WTC11 (cell line): ENCODE data around the gene CASKIN1. TPM values are rescaled to one million over a fixed set of nuclear protein-coding genes. Genes with fewer than 3 reads are reported as not detected.

ENCODE experiments used
- ATAC-seq: fragments of 200-7000 bp; cut with Tn5 transposase; 2 replicates; pipeline ENCODE4 v1.10.0; 2021; ENCODE audit warnings: mild to moderate bottlenecking, moderate library complexity
- CTCF ChIA-PET: fragments of 300-600 bp; sonication (Branson Sonifier 250); formaldehyde crosslinking; loops from one replicate; lab custom pipeline; 2021; ENCODE audit warnings: antibody characterized with exemption; lab: Charles Lee
- POLR2A ChIA-PET: fragments of 350-600 bp; sonication (Branson Sonifier 250); formaldehyde crosslinking; loops from one replicate; lab custom pipeline; 2021; ENCODE audit warnings: antibody characterized with exemption; lab: Charles Lee
- DNase-seq: peaks from one replicate; pipeline ENCODE4 v3.0.0; 2021; ENCODE audit warnings: low spot score
- H3K27ac Mint-ChIP-seq: 2 replicates; pipeline ENCODE4 v1.8.0; 2021; ENCODE audit warnings: mixed read lengths
- H3K27me3 Mint-ChIP-seq: 2 replicates; pipeline ENCODE4 v1.8.0; 2021; ENCODE audit warnings: low read depth, mild to moderate bottlenecking, moderate library complexity, mixed read lengths
- H3K36me3 Mint-ChIP-seq: 2 replicates; pipeline ENCODE4 v1.8.0; 2021; ENCODE audit warnings: mixed read lengths
- H3K4me1 Mint-ChIP-seq: 2 replicates; pipeline ENCODE4 v1.8.0; 2022; ENCODE audit warnings: mixed read lengths
- H3K4me3 Mint-ChIP-seq: 2 replicates; pipeline ENCODE4 v1.8.0; 2021; ENCODE audit warnings: mild to moderate bottlenecking, moderate library complexity, mixed read lengths
- H3K9me3 Mint-ChIP-seq: 2 replicates; pipeline ENCODE4 v1.8.0; 2021; ENCODE audit warnings: mixed read lengths
- CREM ChIP-seq: sonication (generic); formaldehyde crosslinking; IDR thresholded peaks from 2 replicates; pipeline ENCODE4 v1.8.1; 2022; ENCODE audit warnings: mild to moderate bottlenecking, missing genetic modification reagents, moderate library complexity
- FOXJ3 ChIP-seq: sonication (generic); formaldehyde crosslinking; IDR thresholded peaks from 2 replicates; pipeline ENCODE4 v1.9.0; 2021; ENCODE audit warnings: missing genetic modification reagents, mild to moderate bottlenecking, borderline replicate concordance
- GABPB1 ChIP-seq: sonication (generic); formaldehyde crosslinking; IDR thresholded peaks from 2 replicates; pipeline ENCODE4 v1.8.1; 2023; ENCODE audit warnings: mild to moderate bottlenecking, missing genetic modification reagents
- IRF2 ChIP-seq: sonication (generic); formaldehyde crosslinking; IDR thresholded peaks from 2 replicates; pipeline ENCODE4 v1.8.0; 2022; ENCODE audit warnings: low read depth, missing genetic modification reagents, borderline replicate concordance
- JAZF1 ChIP-seq: fragments of 250-450 bp; sonication (Bioruptor Pico); IDR thresholded peaks from 2 replicates; pipeline ENCODE4 v1.9.0; 2021; ENCODE audit warnings: moderate library complexity, mild to moderate bottlenecking, inconsistent platforms
- MYBL2 ChIP-seq: sonication (generic); formaldehyde crosslinking; IDR thresholded peaks from 2 replicates; pipeline ENCODE4 v1.8.1; 2023; ENCODE audit warnings: mild to moderate bottlenecking, moderate library complexity, missing genetic modification reagents
- NFYB ChIP-seq: sonication (generic); formaldehyde crosslinking; conservative IDR thresholded peaks from 2 replicates; pipeline ENCODE4 v1.8.0; 2022; ENCODE audit warnings: low read depth, missing genetic modification reagents
- SMAD3 ChIP-seq: sonication (generic); formaldehyde crosslinking; IDR thresholded peaks from 2 replicates; pipeline ENCODE4 v1.8.0; 2022; ENCODE audit warnings: missing genetic modification reagents, mild to moderate bottlenecking, borderline replicate concordance
- TCF7 ChIP-seq: sonication (generic); formaldehyde crosslinking; IDR thresholded peaks from 2 replicates; pipeline ENCODE4 v1.8.0; 2022; ENCODE audit warnings: mild to moderate bottlenecking, low read depth, missing genetic modification reagents, moderate library complexity
- TEAD1 ChIP-seq: sonication (generic); formaldehyde crosslinking; IDR thresholded peaks from 2 replicates; pipeline ENCODE4 v1.8.0; 2022; ENCODE audit warnings: mild to moderate bottlenecking, missing genetic modification reagents
- ZBTB21 ChIP-seq: sonication (generic); formaldehyde crosslinking; IDR thresholded peaks from 2 replicates; pipeline ENCODE4 v1.8.1; 2023; ENCODE audit warnings: mild to moderate bottlenecking, missing genetic modification reagents, borderline replicate concordance
- ZNF263 ChIP-seq: sonication (generic); formaldehyde crosslinking; IDR thresholded peaks from 2 replicates; pipeline ENCODE4 v1.8.1; 2022; ENCODE audit warnings: low read depth, mild to moderate bottlenecking, moderate library complexity, missing genetic modification reagents
- ZNF317 ChIP-seq: sonication (generic); formaldehyde crosslinking; IDR thresholded peaks from 2 replicates; pipeline ENCODE4 v1.8.1; 2023; ENCODE audit warnings: low read depth, mild to moderate bottlenecking, moderate library complexity, missing genetic modification reagents, borderline replicate concordance
- ZNF416 ChIP-seq: fragments of 250-450 bp; sonication (Bioruptor Pico); IDR thresholded peaks from 2 replicates; pipeline ENCODE4 v1.9.0; 2021; ENCODE audit warnings: mild to moderate bottlenecking, inconsistent platforms
- total RNA-seq: library from RNA; stranded (reverse); gene quantifications from 3 replicates; pipeline ENCODE4 v1.2.3, GENCODE V29; 2021
- TF ChIP-seq, protein P1 (sequence below): sonication (generic); formaldehyde crosslinking; conservative IDR thresholded peaks from 2 replicates; pipeline ENCODE4 v1.8.1; 2022; ENCODE audit warnings: mild to moderate bottlenecking, missing genetic modification reagents
- TF ChIP-seq, protein P2 (sequence below): fragments of 200-600 bp; IDR thresholded peaks from 2 replicates; pipeline ENCODE4 v1.8.0; 2022; ENCODE audit warnings: antibody characterized with exemption
- TF ChIP-seq, protein P3 (sequence below): sonication (generic); formaldehyde crosslinking; IDR thresholded peaks from 2 replicates; pipeline ENCODE4 v1.8.1; 2022; ENCODE audit warnings: mild to moderate bottlenecking, missing genetic modification reagents, moderate library complexity, borderline replicate concordance

The CASKIN1 gene
- total RNA-seq, 1 experiment from 2014 or later, result 9.4 TPM

DNA sequence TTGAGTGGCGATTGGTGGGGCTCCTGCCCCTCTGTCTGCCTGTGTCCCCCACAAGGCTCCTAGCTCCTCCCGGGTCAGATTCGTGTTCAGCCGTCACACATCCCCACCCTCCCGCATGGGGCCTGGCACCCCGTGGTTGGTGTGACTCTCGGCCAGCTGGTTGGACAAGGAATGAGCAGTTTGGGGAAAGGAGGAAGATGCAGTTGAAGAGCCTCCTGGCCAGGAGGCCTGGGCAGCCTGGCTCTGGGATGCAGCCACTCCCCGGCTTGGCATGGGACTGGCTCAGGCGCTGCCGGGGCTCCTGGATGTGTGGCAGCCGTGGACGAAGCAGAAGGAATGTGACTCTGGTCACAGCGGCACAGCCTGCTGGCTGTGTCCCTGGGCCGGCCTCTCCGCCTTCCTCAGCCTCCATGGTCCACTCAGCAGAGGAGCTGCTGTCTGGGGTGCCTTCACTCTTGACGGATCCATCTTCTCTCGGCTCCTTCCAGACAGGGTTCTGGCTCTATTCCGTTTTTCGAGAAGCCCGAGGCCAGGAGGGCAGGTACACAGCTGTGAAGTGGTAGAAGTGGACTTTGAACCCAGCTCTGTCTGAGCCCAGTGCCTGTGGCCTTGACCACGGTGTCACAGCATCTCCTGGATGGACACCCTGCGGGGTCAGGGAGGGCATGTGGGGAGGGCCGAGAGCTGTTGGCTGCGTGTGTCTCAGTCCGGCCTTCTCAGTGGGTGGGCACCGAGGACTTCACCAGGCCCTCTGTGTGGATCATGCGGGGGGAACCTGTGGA, 38.7 kb downstream of the CASKIN1 start:
- Mint-ChIP-seq H3K27ac (peak overlapping the region; percentile 68), H3K27me3 (no peaks in the 10 kb centered on the region; the same call in 1 of the 2 replicates), H3K4me3 (peak overlapping the region; percentile 99), H3K36me3 (peaks cover 24% of the 10 kb centered on the region), H3K4me1 (peaks cover 29% of the 10 kb centered on the region), H3K9me3 (no peaks in the 10 kb centered on the region)
- ChIA-PET POLR2A (no interaction called here), CTCF (interaction anchor here (1.3 kb wide), 1 partner anchor 38 kb away, joined by 4 read pairs; no protein-coding TSS in a partner anchor)
- DNase-seq (no peak), ATAC-seq (no peak)
- TF ChIP-seq GABPB1 (CRISPR knock-in tag) (peak; percentile 42; the same call in 1 of the 2 replicates), SMAD3 (no peak), FOXJ3 (CRISPR knock-in tag) (no peak), ZNF416 (CRISPR knock-in tag) (no peak), NFYB (CRISPR knock-in tag) (no peak)
- TF ChIP-seq, protein P1, sequence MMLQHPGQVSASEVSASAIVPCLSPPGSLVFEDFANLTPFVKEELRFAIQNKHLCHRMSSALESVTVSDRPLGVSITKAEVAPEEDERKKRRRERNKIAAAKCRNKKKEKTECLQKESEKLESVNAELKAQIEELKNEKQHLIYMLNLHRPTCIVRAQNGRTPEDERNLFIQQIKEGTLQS (CRISPR knock-in tag), result no peak
- TF ChIP-seq, protein P2, sequence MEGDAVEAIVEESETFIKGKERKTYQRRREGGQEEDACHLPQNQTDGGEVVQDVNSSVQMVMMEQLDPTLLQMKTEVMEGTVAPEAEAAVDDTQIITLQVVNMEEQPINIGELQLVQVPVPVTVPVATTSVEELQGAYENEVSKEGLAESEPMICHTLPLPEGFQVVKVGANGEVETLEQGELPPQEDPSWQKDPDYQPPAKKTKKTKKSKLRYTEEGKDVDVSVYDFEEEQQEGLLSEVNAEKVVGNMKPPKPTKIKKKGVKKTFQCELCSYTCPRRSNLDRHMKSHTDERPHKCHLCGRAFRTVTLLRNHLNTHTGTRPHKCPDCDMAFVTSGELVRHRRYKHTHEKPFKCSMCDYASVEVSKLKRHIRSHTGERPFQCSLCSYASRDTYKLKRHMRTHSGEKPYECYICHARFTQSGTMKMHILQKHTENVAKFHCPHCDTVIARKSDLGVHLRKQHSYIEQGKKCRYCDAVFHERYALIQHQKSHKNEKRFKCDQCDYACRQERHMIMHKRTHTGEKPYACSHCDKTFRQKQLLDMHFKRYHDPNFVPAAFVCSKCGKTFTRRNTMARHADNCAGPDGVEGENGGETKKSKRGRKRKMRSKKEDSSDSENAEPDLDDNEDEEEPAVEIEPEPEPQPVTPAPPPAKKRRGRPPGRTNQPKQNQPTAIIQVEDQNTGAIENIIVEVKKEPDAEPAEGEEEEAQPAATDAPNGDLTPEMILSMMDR, result no peak

DNA sequence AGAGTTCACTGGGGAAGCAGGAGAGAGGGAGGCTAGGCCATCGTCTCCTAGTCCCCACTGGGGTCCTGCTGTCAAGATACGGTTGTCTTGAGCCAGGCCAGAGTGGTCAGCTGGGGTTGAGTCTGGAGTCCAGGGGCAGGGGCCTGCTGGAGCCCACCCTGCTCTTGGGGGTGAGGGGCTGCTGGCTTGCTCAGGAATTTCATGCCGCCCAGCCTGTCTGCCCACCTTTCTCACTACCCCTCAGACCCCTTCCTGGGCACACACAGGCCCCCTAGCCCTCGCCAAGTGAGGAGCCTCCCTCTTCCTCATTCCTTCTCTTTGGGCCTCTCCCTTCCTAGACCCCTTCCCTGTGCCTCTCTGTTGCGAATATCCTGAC, 39.6 kb downstream of the CASKIN1 start:
- no peak for DNase-seq
- ChIA-PET CTCF (interaction anchor here (1.3 kb wide), 1 partner anchor 38 kb away, joined by 4 read pairs; no protein-coding TSS in a partner anchor), POLR2A (no interaction called here)
- ATAC-seq, result no peak
- peak overlapping the region; percentile 99 for H3K4me3 Mint-ChIP-seq
- no peaks in the 10 kb centered on the region; the same call in 1 of the 2 replicates for H3K27me3 Mint-ChIP-seq
- H3K27ac Mint-ChIP-seq, result peak overlapping the region; percentile 41; the same call in 1 of the 2 replicates
- no peak for TF ChIP-seq JAZF1
- no peak for TF ChIP-seq TCF7
- no peak for TF ChIP-seq IRF2 (CRISPR knock-in tag)
- no peak for TF ChIP-seq TEAD1 (CRISPR knock-in tag)
- no peak for TF ChIP-seq ZNF317 (CRISPR knock-in tag)
- no peak for TF ChIP-seq MYBL2 (CRISPR knock-in tag)
- TF ChIP-seq CREM (CRISPR knock-in tag), result no peak
- TF ChIP-seq, protein P3, sequence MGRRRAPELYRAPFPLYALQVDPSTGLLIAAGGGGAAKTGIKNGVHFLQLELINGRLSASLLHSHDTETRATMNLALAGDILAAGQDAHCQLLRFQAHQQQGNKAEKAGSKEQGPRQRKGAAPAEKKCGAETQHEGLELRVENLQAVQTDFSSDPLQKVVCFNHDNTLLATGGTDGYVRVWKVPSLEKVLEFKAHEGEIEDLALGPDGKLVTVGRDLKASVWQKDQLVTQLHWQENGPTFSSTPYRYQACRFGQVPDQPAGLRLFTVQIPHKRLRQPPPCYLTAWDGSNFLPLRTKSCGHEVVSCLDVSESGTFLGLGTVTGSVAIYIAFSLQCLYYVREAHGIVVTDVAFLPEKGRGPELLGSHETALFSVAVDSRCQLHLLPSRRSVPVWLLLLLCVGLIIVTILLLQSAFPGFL (CRISPR knock-in tag), result no peak
- no peak for TF ChIP-seq NFYB (CRISPR knock-in tag)
- no peak for TF ChIP-seq ZBTB21 (CRISPR knock-in tag)
- TF ChIP-seq ZNF263 (CRISPR knock-in tag), result no peak
- H3K9me3 Mint-ChIP-seq, result no peaks in the 10 kb centered on the region
- peaks cover 29% of the 10 kb centered on the region for H3K36me3 Mint-ChIP-seq
- peaks cover 35% of the 10 kb centered on the region for H3K4me1 Mint-ChIP-seq
